Immature natural killer cell (primary cell): ENCODE results near the gene LZTS2. TPM values are rescaled to one million over a fixed set of nuclear protein-coding genes. Genes with fewer than 3 reads are reported as not detected.
A peak's percentile ranks its signal among the peaks of the same experiment; 100 is the strongest.
"Not testable (repeated sequence)": the region's sequence is repeated elsewhere in the genome, so short reads cannot be mapped to it uniquely, and the experiment has no call there.

Source experiments
- DNase-seq, 3 donors: peaks; one replicate each; pipeline ENCODE4 v3.0.0; 2022; ENCODE audit warnings: mixed read lengths in 1 of 3
- H3K27ac Mint-ChIP-seq, 6 donors: one replicate each; pipeline ENCODE4 v1.8.0; 2020; ENCODE audit warnings: mixed read lengths in 6 of 6, mild to moderate bottlenecking in 5 of 6, inconsistent platforms in 4 of 6, moderate library complexity in 3 of 6
- H3K27me3 Mint-ChIP-seq, 3 donors: one replicate each; pipeline ENCODE4 v1.8.0; 2020 to 2021; ENCODE audit warnings: low read depth in 3 of 3, mild to moderate bottlenecking in 3 of 3, mixed read lengths in 3 of 3, moderate library complexity in 3 of 3, inconsistent platforms in 1 of 3
- H3K36me3 Mint-ChIP-seq, 3 donors: one replicate each; pipeline ENCODE4 v1.8.0; 2020; ENCODE audit warnings: mixed read lengths in 3 of 3, inconsistent platforms in 2 of 3, mild to moderate bottlenecking in 2 of 3
- H3K4me1 Mint-ChIP-seq, 2 donors: one replicate each; pipeline ENCODE4 v1.8.0; 2020; ENCODE audit warnings: inconsistent platforms in 2 of 2, mild to moderate bottlenecking in 2 of 2, mixed read lengths in 2 of 2, moderate library complexity in 1 of 2
- H3K4me3 Mint-ChIP-seq, 5 donors: one replicate each; pipeline ENCODE4 v1.8.0; 2020; ENCODE audit warnings: mild to moderate bottlenecking in 5 of 5, mixed read lengths in 5 of 5, inconsistent platforms in 3 of 5, moderate library complexity in 3 of 5
- H3K9me3 Mint-ChIP-seq, 6 donors: one replicate each; pipeline ENCODE4 v1.8.0; 2020; ENCODE audit warnings: mild to moderate bottlenecking in 6 of 6, mixed read lengths in 6 of 6, inconsistent platforms in 4 of 6, moderate library complexity in 3 of 6
- polyA plus RNA-seq, 3 donors: library from polyadenylated mRNA; unstranded; fragments of 300-500 nt; fragmentation: Illumina TruSeq; gene quantifications; one replicate each; pipeline ENCODE4 v1.2.3, GENCODE V29; 2021

The LZTS2 gene
- polyA plus RNA-seq, 3 donors from 2014 or later: 5.8 to 13.1 (median 7.1) TPM

GRCh38 chr10:100970914-100971811 lies 28.4 kb upstream of the LZTS2 start:
- Mint-ChIP-seq H3K36me3 (no peaks in the 10 kb centered on the region), H3K4me1 (peaks cover 15 to 21% of the 10 kb centered on the region in 2 donors), H3K4me3 (peak overlapping the region; percentile 35 to 67 (median 51)), H3K9me3 (no peaks in the 10 kb centered on the region), H3K27me3 (peaks cover 2 to 12% (median 3%) of the 10 kb centered on the region in 3 donors), H3K27ac (no peak overlapping the region)
- DNase-seq: no peak

GRCh38 chr10:100972115-100972903 lies 27.3 kb upstream of the LZTS2 start:
- Mint-ChIP-seq H3K27ac (peak overlapping the region in 1 of 6 donors; percentile 40), H3K36me3 (peaks cover 0 to 7% (median 4%) of the 10 kb centered on the region in 3 donors), H3K9me3 (no peaks in the 10 kb centered on the region), H3K4me1 (peaks cover 15 to 21% of the 10 kb centered on the region in 2 donors), H3K4me3 (no peak overlapping the region), H3K27me3 (peaks cover 2 to 12% (median 3%) of the 10 kb centered on the region in 3 donors)
- DNase-seq: no peak

- no peak for DNase-seq
- Mint-ChIP-seq H3K36me3 (peaks cover 0 to 7% (median 4%) of the 10 kb centered on the region in 3 donors), H3K9me3 (no peaks in the 10 kb centered on the region), H3K27me3 (peaks cover 3 to 12% (median 3%) of the 10 kb centered on the region in 3 donors), H3K4me1 (peaks cover 15 to 21% of the 10 kb centered on the region in 2 donors), H3K4me3 (no peak overlapping the region), H3K27ac (peak overlapping the region in 2 of 6 donors; percentile 26 to 40)
These were observed 26.6 kb upstream of the LZTS2 start for GRCh38 chr10:100972904-100973535.

- not testable (repeated sequence) for H3K9me3 Mint-ChIP-seq, H3K4me3 Mint-ChIP-seq, H3K27ac Mint-ChIP-seq, H3K27me3 Mint-ChIP-seq, H3K4me1 Mint-ChIP-seq, H3K36me3 Mint-ChIP-seq, DNase-seq
These were observed 24.2 kb upstream of the LZTS2 start for GRCh38 chr10:100975397-100975796.

GRCh38 chr10:100976906-100977305 lies 22.7 kb upstream of the LZTS2 start:
- H3K27ac Mint-ChIP-seq: no peak overlapping the region
- H3K27me3 Mint-ChIP-seq: peaks cover 0 to 2% (median 2%) of the 10 kb centered on the region in 3 donors
- peaks cover 3 to 11% (median 10%) of the 10 kb centered on the region in 3 donors for H3K36me3 Mint-ChIP-seq
- H3K4me3 Mint-ChIP-seq: no peak overlapping the region
- H3K4me1 Mint-ChIP-seq: no peaks in the 10 kb centered on the region
- DNase-seq: no peak
- H3K9me3 Mint-ChIP-seq: no peaks in the 10 kb centered on the region

GRCh38 chr10:100977436-100977835 lies 22.2 kb upstream of the LZTS2 start:
- Mint-ChIP-seq H3K27ac (no peak overlapping the region), H3K4me1 (no peaks in the 10 kb centered on the region), H3K9me3 (no peaks in the 10 kb centered on the region), H3K36me3 (peaks cover 7 to 15% (median 14%) of the 10 kb centered on the region in 3 donors), H3K27me3 (peaks cover 0 to 4% (median 2%) of the 10 kb centered on the region in 3 donors), H3K4me3 (no peak overlapping the region)
- no peak for DNase-seq

GRCh38 chr10:100978121-100978900 lies 21.3 kb upstream of the LZTS2 start:
- peaks cover 0 to 2% (median 2%) of the 10 kb centered on the region in 3 donors for H3K27me3 Mint-ChIP-seq
- H3K9me3 Mint-ChIP-seq: no peaks in the 10 kb centered on the region
- no peak for DNase-seq
- H3K27ac Mint-ChIP-seq: no peak overlapping the region
- H3K4me3 Mint-ChIP-seq: no peak overlapping the region
- no peaks in the 10 kb centered on the region for H3K4me1 Mint-ChIP-seq
- H3K36me3 Mint-ChIP-seq: peaks cover 11 to 19% (median 18%) of the 10 kb centered on the region in 3 donors

GRCh38 chr10:100978901-100979195 lies 20.8 kb upstream of the LZTS2 start:
- no peak for DNase-seq
- peaks cover 0 to 2% (median 2%) of the 10 kb centered on the region in 3 donors for H3K27me3 Mint-ChIP-seq
- H3K36me3 Mint-ChIP-seq: peaks cover 11 to 19% (median 18%) of the 10 kb centered on the region in 3 donors
- H3K4me1 Mint-ChIP-seq: no peaks in the 10 kb centered on the region
- H3K27ac Mint-ChIP-seq: no peak overlapping the region
- H3K9me3 Mint-ChIP-seq: no peaks in the 10 kb centered on the region
- no peak overlapping the region for H3K4me3 Mint-ChIP-seq

- Mint-ChIP-seq H3K27ac (no peak overlapping the region), H3K4me1 (no peaks in the 10 kb centered on the region), H3K4me3 (no peak overlapping the region), H3K9me3 (no peaks in the 10 kb centered on the region), H3K36me3 (peaks cover 11 to 19% (median 18%) of the 10 kb centered on the region in 3 donors), H3K27me3 (peaks cover 0 to 2% (median 2%) of the 10 kb centered on the region in 3 donors)
- DNase-seq: no peak
These were observed 19.8 kb upstream of the LZTS2 start for GRCh38 chr10:100979791-100980272.

- Mint-ChIP-seq H3K36me3 (peaks cover 11 to 19% (median 18%) of the 10 kb centered on the region in 3 donors), H3K9me3 (no peaks in the 10 kb centered on the region), H3K4me1 (no peaks in the 10 kb centered on the region), H3K27ac (peak overlapping the region in 1 of 6 donors; percentile 55), H3K4me3 (no peak overlapping the region), H3K27me3 (peaks cover 0 to 2% (median 2%) of the 10 kb centered on the region in 3 donors)
- no peak for DNase-seq
These were observed 19.3 kb upstream of the LZTS2 start for GRCh38 chr10:100980311-100980710.

- Mint-ChIP-seq H3K9me3 (no peaks in the 10 kb centered on the region), H3K27ac (no peak overlapping the region), H3K4me1 (peaks cover 3% of the 10 kb centered on the region in 2 donors), H3K27me3 (peaks cover 0 to 2% (median 2%) of the 10 kb centered on the region in 3 donors), H3K36me3 (peaks cover 11 to 21% (median 19%) of the 10 kb centered on the region in 3 donors), H3K4me3 (no peak overlapping the region)
- no peak for DNase-seq
These were observed 18.9 kb upstream of the LZTS2 start for GRCh38 chr10:100980711-100981110.

- H3K27ac Mint-ChIP-seq: no peak overlapping the region
- DNase-seq: no peak
- H3K9me3 Mint-ChIP-seq: no peaks in the 10 kb centered on the region
- peaks cover 0 to 2% (median 2%) of the 10 kb centered on the region in 3 donors for H3K27me3 Mint-ChIP-seq
- H3K4me1 Mint-ChIP-seq: peaks cover 8 to 9% of the 10 kb centered on the region in 2 donors
- no peak overlapping the region for H3K4me3 Mint-ChIP-seq
- H3K36me3 Mint-ChIP-seq: peaks cover 11 to 22% (median 19%) of the 10 kb centered on the region in 3 donors
These were observed 18.3 kb upstream of the LZTS2 start for GRCh38 chr10:100981178-100981772.
